Measurements from ENCODE around the gene ST7L. TPM values are rescaled to one million over a fixed set of nuclear protein-coding genes. Genes with fewer than 3 reads are reported as not detected.
"Not testable (repeated sequence)": the region's sequence is repeated elsewhere in the genome, so short reads cannot be mapped to it uniquely, and the experiment has no call there.

ST7L gene
- polyA plus RNA-seq, 1 donor (not counting 4 experiments of a cell fraction or from before 2014, with no cell fraction given), result 13.4 TPM

- Histone ChIP-seq H3K27ac (ENCODE audit: control insufficient read depth, insufficient read depth, low read length) (no peak overlapping the region), H3K36me3 (ENCODE audit: control insufficient read depth in 2 of 2, extremely low read depth in 1 of 2, insufficient read depth in 2 of 2, low read length in 2 of 2) (peaks cover 0 to 28% of the 10 kb centered on the region in 2 experiments), H4K20me1 (ENCODE audit: control insufficient read depth, extremely low read depth, insufficient read depth, low read length) (peaks cover 8% of the 10 kb centered on the region), H3K9me3 (ENCODE audit: control insufficient read depth, low read depth, low read length) (no peaks in the 10 kb centered on the region), H3K4me1 (ENCODE audit: control insufficient read depth, extremely low read depth, insufficient read depth, low read length) (peaks cover 6% of the 10 kb centered on the region), H3K79me2 (ENCODE audit: control insufficient read depth, insufficient read depth, low read length) (peaks cover 92% of the 10 kb centered on the region), H3K4me2 (ENCODE audit: control insufficient read depth, extremely low read depth, insufficient read depth, low read depth, low read length) (no peak overlapping the region), H3K9me1 (ENCODE audit: control insufficient read depth, extremely low read depth, insufficient read depth, low read length) (no peaks in the 10 kb centered on the region), H3K27me3 (ENCODE audit: control insufficient read depth, extremely low read depth, insufficient read depth, low read length) (no peaks in the 10 kb centered on the region), H3K9ac (ENCODE audit: control insufficient read depth, extremely low read depth, insufficient read depth, low read length) (no peak overlapping the region), H3K4me3 (ENCODE audit: control insufficient read depth in 2 of 3, extremely low read depth in 1 of 3, insufficient read depth in 2 of 3, low read depth in 1 of 3, low read length in 3 of 3) (no peak overlapping the region), H2AFZ (ENCODE audit: control insufficient read depth, low read length) (no peak overlapping the region)
- DNase-seq (ENCODE audit: low read depth, low spot score) (peak; percentile 68), FAIRE-seq (no peak)
- dilution Hi-C loops (cut with MboI; ENCODE audit: extremely low pct_ligation_motif_present, low sequenced_read_pairs), result no loop called here
- TF ChIP-seq EZH2 (IDR thresholded peaks at IDR 0.05; ENCODE audit: low read length) (no peak), CTCF (optimal IDR thresholded peaks at IDR 0.05 in 1 of 3, IDR thresholded peaks at IDR 0.05 in 1 of 3, conservative IDR thresholded peaks at IDR 0.05 in 1 of 3; ENCODE audit: extremely low read depth in 1 of 3, insufficient read depth in 2 of 3, low read length in 3 of 3) (no peak)
These were observed 27.3 kb upstream of the ST7L start for GRCh38 chr1:112646225-112646624.

- Histone ChIP-seq H3K9me3 (ENCODE audit: control insufficient read depth, low read depth, low read length) (no peaks in the 10 kb centered on the region), H3K4me1 (ENCODE audit: control insufficient read depth, extremely low read depth, insufficient read depth, low read length) (peaks cover 10% of the 10 kb centered on the region), H3K9me1 (ENCODE audit: control insufficient read depth, extremely low read depth, insufficient read depth, low read length) (no peaks in the 10 kb centered on the region), H3K27me3 (ENCODE audit: control insufficient read depth, extremely low read depth, insufficient read depth, low read length) (no peaks in the 10 kb centered on the region), H3K4me3 (ENCODE audit: control insufficient read depth in 2 of 3, extremely low read depth in 1 of 3, insufficient read depth in 2 of 3, low read depth in 1 of 3, low read length in 3 of 3) (no peak overlapping the region), H3K27ac (ENCODE audit: control insufficient read depth, insufficient read depth, low read length) (no peak overlapping the region), H4K20me1 (ENCODE audit: control insufficient read depth, extremely low read depth, insufficient read depth, low read length) (peaks cover 14% of the 10 kb centered on the region), H3K9ac (ENCODE audit: control insufficient read depth, extremely low read depth, insufficient read depth, low read length) (no peak overlapping the region), H3K4me2 (ENCODE audit: control insufficient read depth, extremely low read depth, insufficient read depth, low read depth, low read length) (no peak overlapping the region), H3K79me2 (ENCODE audit: control insufficient read depth, insufficient read depth, low read length) (peaks cover 85% of the 10 kb centered on the region), H2AFZ (ENCODE audit: control insufficient read depth, low read length) (no peak overlapping the region), H3K36me3 (ENCODE audit: control insufficient read depth in 2 of 2, extremely low read depth in 1 of 2, insufficient read depth in 2 of 2, low read length in 2 of 2) (peaks cover 0 to 7% of the 10 kb centered on the region in 2 experiments)
- FAIRE-seq (no peak), DNase-seq (ENCODE audit: low read depth, low spot score) (no peak)
- dilution Hi-C loops (cut with MboI; ENCODE audit: extremely low pct_ligation_motif_present, low sequenced_read_pairs), result no loop called here
- no peak for TF ChIP-seq CTCF (optimal IDR thresholded peaks at IDR 0.05 in 1 of 3, IDR thresholded peaks at IDR 0.05 in 1 of 3, conservative IDR thresholded peaks at IDR 0.05 in 1 of 3; ENCODE audit: extremely low read depth in 1 of 3, insufficient read depth in 2 of 3, low read length in 3 of 3)
- no peak for TF ChIP-seq EZH2 (IDR thresholded peaks at IDR 0.05; ENCODE audit: low read length)
These were observed 24.1 kb upstream of the ST7L start for GRCh38 chr1:112643080-112643479.

- Histone ChIP-seq H3K79me2 (ENCODE audit: control insufficient read depth, insufficient read depth, low read length) (peaks cover 82% of the 10 kb centered on the region), H4K20me1 (ENCODE audit: control insufficient read depth, extremely low read depth, insufficient read depth, low read length) (peaks cover 22% of the 10 kb centered on the region), H3K4me1 (ENCODE audit: control insufficient read depth, extremely low read depth, insufficient read depth, low read length) (peaks cover 30% of the 10 kb centered on the region)
- FAIRE-seq; H3K9ac ChIP-seq (ENCODE audit: control insufficient read depth, extremely low read depth, insufficient read depth, low read length); H3K4me2 ChIP-seq (ENCODE audit: control insufficient read depth, extremely low read depth, insufficient read depth, low read depth, low read length); H3K27ac ChIP-seq (ENCODE audit: control insufficient read depth, insufficient read depth, low read length); dilution Hi-C loops (cut with MboI; ENCODE audit: extremely low pct_ligation_motif_present, low sequenced_read_pairs); DNase-seq (ENCODE audit: low read depth, low spot score); H3K4me3 ChIP-seq (ENCODE audit: control insufficient read depth in 2 of 3, extremely low read depth in 1 of 3, insufficient read depth in 2 of 3, low read depth in 1 of 3, low read length in 3 of 3); H3K27me3 ChIP-seq (ENCODE audit: control insufficient read depth, extremely low read depth, insufficient read depth, low read length); H2AFZ ChIP-seq (ENCODE audit: control insufficient read depth, low read length); H3K9me1 ChIP-seq (ENCODE audit: control insufficient read depth, extremely low read depth, insufficient read depth, low read length); H3K36me3 ChIP-seq (ENCODE audit: control insufficient read depth in 2 of 2, extremely low read depth in 1 of 2, insufficient read depth in 2 of 2, low read length in 2 of 2); H3K9me3 ChIP-seq (ENCODE audit: control insufficient read depth, low read depth, low read length): not testable (repeated sequence)
These were observed 21.5 kb upstream of the ST7L start for GRCh38 chr1:112640437-112640836.

All from keratinocyte (primary cell).